D341Med (cell line): ENCODE measurements around the gene RPRML.
"Not testable (repeated sequence)": the region's sequence is repeated elsewhere in the genome, so short reads cannot be mapped to it uniquely, and the experiment has no call there.

Experiments
- DNase-seq: peaks from one replicate; pipeline ENCODE4 v3.0.0; 2012; ENCODE audit warnings: low spot score

Gene RPRML

GRCh38 chr17:46976626-46977270 lies 2.3 kb downstream of the RPRML start:
- DNase-seq, result no peak

GRCh38 chr17:46975287-46975686 lies 3.8 kb downstream of the RPRML start:
- no peak for DNase-seq

- DNase-seq, result no peak
These were observed 5.0 kb downstream of the RPRML start for GRCh38 chr17:46974086-46974485.

DNA sequence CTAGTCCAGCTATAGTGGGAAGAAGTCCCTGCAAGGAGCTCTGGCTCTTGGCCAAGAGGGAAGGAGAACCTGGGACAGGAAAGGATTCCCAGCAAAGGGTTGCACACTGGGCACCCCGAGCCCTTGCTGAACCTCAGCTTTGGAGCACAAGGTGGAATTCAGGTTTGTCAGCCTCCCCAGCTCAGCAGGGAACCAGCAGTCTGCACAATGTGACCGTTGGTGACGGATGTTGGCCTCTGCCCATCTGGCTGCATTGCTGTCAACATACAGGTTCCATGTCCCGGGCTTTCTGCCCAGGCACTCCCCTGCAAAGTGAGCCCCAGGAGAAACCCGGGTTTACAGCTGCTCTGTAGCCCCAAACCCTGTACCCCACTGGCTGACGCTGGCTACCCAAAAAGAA lies 6.7 kb downstream of the RPRML start:
- no peak for DNase-seq

DNA sequence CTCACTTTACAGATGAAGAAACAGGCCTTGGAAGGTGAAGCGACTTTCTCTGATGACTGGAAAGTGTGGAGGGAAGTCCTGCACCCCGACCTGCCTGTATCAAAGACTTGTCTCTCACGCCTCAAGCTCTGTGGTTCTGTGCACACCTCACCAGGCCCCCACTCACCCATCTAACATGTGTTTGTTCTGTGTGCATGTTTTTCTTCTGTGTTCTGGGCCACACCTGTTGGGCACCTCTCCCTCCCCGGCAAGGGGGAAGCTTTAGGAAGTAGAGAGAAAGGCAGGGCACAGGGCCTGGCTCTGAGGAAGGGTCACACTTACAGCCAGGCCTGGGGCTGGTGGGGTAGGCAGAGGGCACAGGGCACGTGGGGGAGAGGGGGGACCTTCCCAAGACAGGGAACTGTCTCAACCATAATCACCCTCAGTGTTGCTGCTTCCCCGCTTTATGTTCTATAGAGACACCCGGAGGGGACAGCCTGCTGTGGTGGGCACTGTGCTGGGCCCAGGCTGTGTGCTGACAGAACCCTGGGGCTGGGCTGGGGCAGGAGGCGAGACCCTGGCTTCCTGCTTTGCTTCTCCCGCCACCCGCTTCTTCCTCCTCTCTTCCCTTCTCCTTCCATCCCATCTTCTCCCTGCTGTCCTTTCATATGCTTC lies 7.3 kb downstream of the RPRML start:
- DNase-seq, result no peak

DNA sequence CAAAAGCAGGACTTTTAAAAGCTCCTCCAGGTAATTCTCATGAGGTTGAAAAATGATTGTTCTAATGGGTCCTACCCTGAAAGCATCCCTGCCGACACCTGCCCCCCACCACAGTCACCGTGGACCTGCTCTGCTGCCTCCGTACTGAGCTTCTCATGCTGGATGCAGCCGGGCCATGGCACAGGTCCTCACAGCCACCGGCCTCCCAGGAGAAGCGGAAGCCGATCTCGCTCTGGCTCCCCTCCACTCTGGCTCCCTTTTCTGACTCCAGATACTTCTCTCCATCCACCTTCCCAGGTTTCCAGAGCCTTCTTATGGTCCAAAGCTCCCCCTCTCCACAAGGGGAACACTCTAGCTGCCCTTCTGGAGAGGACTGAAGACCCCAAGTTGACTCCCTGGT lies 10.2 kb downstream of the RPRML start:
- DNase-seq, result no peak

DNA sequence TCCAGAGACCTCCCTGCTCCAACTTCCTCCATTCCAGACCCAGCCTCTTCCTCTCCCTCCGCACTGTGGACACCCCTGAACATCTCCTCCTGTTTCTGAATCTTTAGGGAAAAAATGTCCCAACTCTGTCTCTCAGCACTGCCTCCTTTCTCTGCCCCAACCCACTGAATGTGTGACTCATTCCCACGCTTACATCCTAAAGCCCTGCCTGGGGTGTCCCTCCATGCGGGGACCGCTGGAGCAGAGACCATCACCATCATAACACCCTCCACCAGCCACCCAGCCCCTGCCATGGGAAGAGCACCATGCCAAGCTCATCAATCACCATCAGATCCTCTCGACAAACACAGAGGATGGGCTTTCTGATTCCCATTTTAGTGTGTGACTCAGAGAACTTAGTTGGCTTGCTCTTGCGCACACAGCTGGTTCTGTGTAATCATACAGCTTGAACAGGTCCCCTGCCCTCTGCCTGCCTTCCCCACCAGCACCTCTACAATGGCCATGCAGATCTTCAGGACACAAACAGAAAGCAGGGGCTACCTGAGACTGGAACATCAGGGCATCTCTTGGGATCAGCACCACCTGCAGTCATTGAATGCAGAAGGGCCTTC lies 10.7 kb downstream of the RPRML start:
- no peak for DNase-seq

GRCh38 chr17:46964315-46965265 lies 14.5 kb downstream of the RPRML start:
- no peak for DNase-seq

- no peak for DNase-seq
These were observed 15.5 kb downstream of the RPRML start for GRCh38 chr17:46963571-46963970.

- DNase-seq, result no peak
These were observed 16.7 kb downstream of the RPRML start for GRCh38 chr17:46962374-46962790.

GRCh38 chr17:46960152-46960551 lies 18.9 kb downstream of the RPRML start:
- no peak for DNase-seq

GRCh38 chr17:46958041-46958591 lies 20.9 kb downstream of the RPRML start:
- DNase-seq, result no peak

DNA sequence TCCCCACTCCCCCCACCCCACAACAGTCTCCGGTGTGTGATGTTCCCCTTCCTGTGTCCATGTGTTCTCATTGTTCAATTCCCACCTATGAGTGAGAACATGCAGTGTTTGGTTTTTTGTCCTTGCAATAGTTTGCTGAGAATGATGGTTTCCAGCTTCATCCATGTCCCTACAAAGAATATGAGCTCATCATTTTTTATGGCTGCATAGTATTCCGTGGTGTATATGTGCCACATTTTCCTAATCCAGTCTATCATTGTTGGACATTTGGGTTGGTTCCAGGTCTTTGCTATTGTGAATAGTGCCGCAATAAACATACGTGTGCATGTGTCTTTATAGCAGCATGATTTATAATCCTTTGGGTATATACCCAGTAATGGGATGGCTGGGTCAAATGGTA lies 25.9 kb downstream of the RPRML start:
- not testable (repeated sequence) for DNase-seq

DNA sequence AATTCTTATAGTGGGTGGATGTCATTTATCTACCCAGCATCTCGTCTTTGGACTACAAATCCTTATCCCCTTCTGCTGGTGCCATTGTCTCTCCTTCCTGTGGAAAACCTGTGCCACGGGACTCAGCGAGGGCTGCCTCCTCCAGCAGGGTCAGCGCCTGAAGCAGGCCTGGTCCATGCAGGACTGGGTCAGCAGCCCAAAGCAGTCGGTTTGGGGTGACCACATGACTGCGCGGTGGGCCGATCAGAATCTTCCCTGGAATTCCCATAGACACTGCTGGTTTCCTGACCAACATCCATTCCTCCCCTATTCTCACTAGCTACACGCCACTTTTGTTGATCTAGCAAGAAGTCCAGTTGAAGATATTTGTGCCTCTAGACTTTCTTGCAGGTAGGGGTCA lies 26.9 kb downstream of the RPRML start:
- no peak for DNase-seq

- no peak for DNase-seq
These were observed 27.3 kb downstream of the RPRML start for GRCh38 chr17:46951706-46952105.

DNA sequence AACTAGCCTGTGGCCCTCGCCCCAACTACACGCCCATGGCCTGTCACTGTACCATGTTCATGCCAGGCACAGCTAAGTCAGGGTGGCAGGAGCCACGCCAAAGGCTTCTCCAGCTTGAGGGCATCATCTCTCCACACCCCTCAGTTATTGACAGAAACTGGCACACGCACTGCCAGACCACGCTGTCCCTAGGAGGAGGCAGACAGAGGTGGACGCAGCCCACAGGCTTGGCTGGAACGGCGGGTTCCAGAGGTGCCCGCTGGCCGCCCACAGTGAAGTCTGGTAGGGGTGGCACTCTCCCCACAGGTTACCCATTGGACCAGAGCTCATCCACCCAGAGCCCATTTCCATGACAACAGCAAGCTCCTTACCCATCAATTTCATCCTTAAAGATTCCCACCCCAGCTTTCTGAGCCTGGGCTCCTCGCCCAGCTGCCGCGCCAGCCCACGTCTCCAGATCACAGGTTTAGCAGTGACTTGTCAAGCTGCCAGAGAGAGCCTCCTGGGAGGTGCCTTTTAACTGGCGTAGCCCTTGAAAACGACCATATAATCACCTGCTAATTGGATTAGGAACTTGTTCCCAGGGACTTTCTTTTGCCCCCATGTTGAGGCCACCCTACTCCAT lies 27.9 kb downstream of the RPRML start:
- DNase-seq, result peak; percentile 92

DNA sequence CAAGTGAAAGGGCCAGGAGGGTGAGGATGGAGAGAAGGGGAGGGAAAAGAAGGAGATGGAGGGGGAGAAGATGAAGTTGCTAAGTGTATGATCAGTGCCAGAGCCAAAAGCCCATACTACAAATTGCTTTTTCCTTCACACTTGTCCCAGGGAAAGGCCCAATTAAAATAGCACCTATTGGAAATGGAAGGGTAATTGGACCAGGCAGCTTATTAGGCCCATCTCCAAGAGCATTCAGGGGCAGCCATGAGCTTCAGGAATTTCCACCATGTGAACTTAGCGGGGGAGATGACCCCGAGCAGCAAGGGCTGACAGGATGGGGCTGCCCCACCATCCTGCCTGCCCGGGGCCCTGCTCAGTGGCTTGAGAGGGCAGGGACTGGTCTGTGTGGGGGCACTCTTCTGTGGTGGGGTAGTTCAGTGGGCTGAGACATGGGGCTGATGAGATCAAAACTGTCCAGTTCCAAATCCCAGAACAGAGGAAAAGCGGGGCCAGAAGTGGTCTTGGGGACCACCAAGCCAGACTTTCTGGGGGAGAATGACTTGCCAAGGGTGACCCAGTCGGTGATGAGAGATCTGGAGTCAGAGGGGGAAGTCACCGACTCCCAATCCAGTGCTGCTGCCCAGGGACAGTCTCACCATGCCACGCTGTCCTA lies 28.6 kb downstream of the RPRML start:
- peak; percentile 28 for DNase-seq

- DNase-seq, result peak; percentile 20
These were observed 29.5 kb downstream of the RPRML start for GRCh38 chr17:46949291-46950174.

DNA sequence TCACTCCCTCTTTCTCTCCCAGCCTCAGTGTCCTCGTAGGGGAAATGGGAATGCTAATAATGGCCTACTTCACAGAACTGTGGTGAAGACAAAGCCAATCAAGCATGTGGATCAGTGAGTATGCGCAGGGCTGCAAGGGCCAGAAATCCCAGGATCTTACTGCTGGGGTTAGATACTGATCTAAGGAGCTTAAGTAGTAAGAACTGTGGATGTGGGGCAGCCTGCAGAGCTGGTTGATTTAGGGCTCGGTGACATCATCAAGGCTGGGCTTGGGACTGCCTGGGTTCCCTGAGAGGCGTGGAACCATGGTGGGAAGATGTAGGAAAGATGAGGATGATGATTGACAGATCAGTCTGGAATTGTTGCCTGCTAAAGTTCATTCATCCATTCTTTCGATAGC lies 30.5 kb downstream of the RPRML start:
- no peak for DNase-seq

- DNase-seq, result no peak
These were observed 31.8 kb downstream of the RPRML start for GRCh38 chr17:46947216-46947615.
